Subcutaneous abdominal adipose tissue (tissue), 5 donors: Measurements from ENCODE around the gene PKP2.
"Not testable (repeated sequence)": the region's sequence is repeated elsewhere in the genome, so short reads cannot be mapped to it uniquely, and the experiment has no call there.

Experiments used
- H3K27ac ChIP-seq: one replicate; pipeline ENCODE4 v1.7.0; 2013; ENCODE audit warnings: low read depth, mild to moderate bottlenecking, inconsistent platforms, low read length, moderate library complexity
- H3K27me3 ChIP-seq, 5 donors: one replicate each; pipeline ENCODE4 v1.7.0; 2013; ENCODE audit warnings: low read length in 5 of 5, inconsistent platforms in 1 of 5; ENCODE audit not compliant: control insufficient read depth in 5 of 5, insufficient read depth in 4 of 5
- H3K36me3 ChIP-seq, 5 donors: one replicate each; pipeline ENCODE4 v1.7.0; 2013; ENCODE audit warnings: low read length in 5 of 5; ENCODE audit not compliant: control insufficient read depth in 5 of 5, insufficient read depth in 5 of 5
- H3K4me1 ChIP-seq, 5 donors: one replicate each; pipeline ENCODE4 v1.7.0; 2013; ENCODE audit warnings: low read length in 5 of 5, mild to moderate bottlenecking in 3 of 5, moderate library complexity in 1 of 5; ENCODE audit not compliant: control insufficient read depth in 5 of 5, insufficient read depth in 5 of 5
- H3K4me3 ChIP-seq, 5 donors: one replicate each; pipeline ENCODE4 v1.7.0; 2013; ENCODE audit warnings: low read length in 5 of 5, low read depth in 1 of 5
- H3K9ac ChIP-seq, 5 donors: one replicate each; pipeline ENCODE4 v1.7.0; 2013; ENCODE audit warnings: low read length in 5 of 5, mild to moderate bottlenecking in 4 of 5, moderate library complexity in 3 of 5
- H3K9me3 ChIP-seq, 5 donors: one replicate each; pipeline ENCODE4 v1.7.0; 2013; ENCODE audit warnings: low read length in 5 of 5; ENCODE audit not compliant: control insufficient read depth in 5 of 5
- donor health status: healthy.
- donor health status: healthy.
- donor health status: healthy.
- donor health status: healthy.
- donor health status: healthy.

PKP2 gene

GRCh38 chr12:32870716-32871115, 25.9 kb downstream of the PKP2 start:
- Histone ChIP-seq H3K4me3 (no peak overlapping the region), H3K27ac (no peak overlapping the region), H3K4me1 (no peaks in the 10 kb centered on the region)

GRCh38 chr12:32868885-32869284, 27.7 kb downstream of the PKP2 start:
- no peak overlapping the region for H3K9ac ChIP-seq
- H3K9me3 ChIP-seq = no peaks in the 10 kb centered on the region
- H3K27ac ChIP-seq = no peak overlapping the region
- no peak overlapping the region for H3K4me3 ChIP-seq
- H3K4me1 ChIP-seq = no peaks in the 10 kb centered on the region
- no peaks in the 10 kb centered on the region for H3K36me3 ChIP-seq
- H3K27me3 ChIP-seq = no peaks in the 10 kb centered on the region

More at GRCh38 chr12:32870716-32871115, 25.9 kb downstream of the PKP2 start:
- Histone ChIP-seq H3K27me3 (no peaks in the 10 kb centered on the region), H3K36me3 (no peaks in the 10 kb centered on the region), H3K9me3 (no peaks in the 10 kb centered on the region), H3K9ac (no peak overlapping the region)

GRCh38 chr12:32864731-32865130, 31.8 kb downstream of the PKP2 start:
- Histone ChIP-seq H3K27ac (no peak overlapping the region), H3K36me3 (no peaks in the 10 kb centered on the region), H3K27me3 (no peaks in the 10 kb centered on the region), H3K4me3 (no peak overlapping the region), H3K9ac (no peak overlapping the region), H3K4me1 (no peaks in the 10 kb centered on the region), H3K9me3 (no peaks in the 10 kb centered on the region)

- Histone ChIP-seq H3K9me3 (no peaks in the 10 kb centered on the region), H3K27me3 (no peaks in the 10 kb centered on the region), H3K9ac (no peak overlapping the region), H3K4me3 (no peak overlapping the region), H3K4me1 (no peaks in the 10 kb centered on the region), H3K36me3 (no peaks in the 10 kb centered on the region), H3K27ac (no peak overlapping the region)
Observed at GRCh38 chr12:32863128-32863527, 33.4 kb downstream of the PKP2 start.

- H3K9me3 ChIP-seq, H3K4me1 ChIP-seq, H3K27me3 ChIP-seq, H3K27ac ChIP-seq, H3K4me3 ChIP-seq, H3K36me3 ChIP-seq, H3K9ac ChIP-seq: not testable (repeated sequence)
Observed at GRCh38 chr12:32861658-32862057, 34.9 kb downstream of the PKP2 start.

- Histone ChIP-seq H3K4me3 (no peak overlapping the region), H3K9me3 (no peaks in the 10 kb centered on the region), H3K27ac (no peak overlapping the region), H3K36me3 (no peaks in the 10 kb centered on the region), H3K4me1 (no peaks in the 10 kb centered on the region), H3K27me3 (no peaks in the 10 kb centered on the region), H3K9ac (no peak overlapping the region)
Observed at GRCh38 chr12:32860192-32860591, 36.4 kb downstream of the PKP2 start.

GRCh38 chr12:32859389-32859788, 37.2 kb downstream of the PKP2 start:
- H3K36me3 ChIP-seq = no peaks in the 10 kb centered on the region
- H3K27me3 ChIP-seq = no peaks in the 10 kb centered on the region
- H3K4me3 ChIP-seq = no peak overlapping the region
- H3K9me3 ChIP-seq = no peaks in the 10 kb centered on the region
- no peak overlapping the region for H3K9ac ChIP-seq
- no peak overlapping the region for H3K27ac ChIP-seq
- no peaks in the 10 kb centered on the region for H3K4me1 ChIP-seq

- no peaks in the 10 kb centered on the region for H3K4me1 ChIP-seq
- no peaks in the 10 kb centered on the region for H3K36me3 ChIP-seq
- H3K27me3 ChIP-seq = no peaks in the 10 kb centered on the region
- H3K9ac ChIP-seq = no peak overlapping the region
- no peaks in the 10 kb centered on the region for H3K9me3 ChIP-seq
- no peak overlapping the region for H3K4me3 ChIP-seq
- no peak overlapping the region for H3K27ac ChIP-seq
Observed at GRCh38 chr12:32854716-32855115, 41.9 kb downstream of the PKP2 start.

GRCh38 chr12:32854097-32854496, 42.5 kb downstream of the PKP2 start:
- no peak overlapping the region for H3K9ac ChIP-seq
- H3K4me1 ChIP-seq = no peaks in the 10 kb centered on the region
- H3K36me3 ChIP-seq = no peaks in the 10 kb centered on the region
- no peak overlapping the region for H3K27ac ChIP-seq
- H3K4me3 ChIP-seq = no peak overlapping the region
- no peaks in the 10 kb centered on the region for H3K9me3 ChIP-seq
- H3K27me3 ChIP-seq = no peaks in the 10 kb centered on the region

- H3K9ac ChIP-seq = no peak overlapping the region
- no peaks in the 10 kb centered on the region for H3K36me3 ChIP-seq
- no peak overlapping the region for H3K27ac ChIP-seq
- no peaks in the 10 kb centered on the region for H3K27me3 ChIP-seq
- peaks cover 0 to 8% (median 0%) of the 10 kb centered on the region in 5 donors for H3K4me1 ChIP-seq
- H3K4me3 ChIP-seq = no peak overlapping the region
- no peaks in the 10 kb centered on the region for H3K9me3 ChIP-seq
Observed at GRCh38 chr12:32847287-32847686, 49.3 kb downstream of the PKP2 start.

- no peaks in the 10 kb centered on the region for H3K36me3 ChIP-seq
- H3K27me3 ChIP-seq = no peaks in the 10 kb centered on the region
- H3K9ac ChIP-seq = no peak overlapping the region
- H3K27ac ChIP-seq = no peak overlapping the region
- H3K4me1 ChIP-seq = peaks cover 0 to 8% (median 0%) of the 10 kb centered on the region in 5 donors
- no peaks in the 10 kb centered on the region for H3K9me3 ChIP-seq
- H3K4me3 ChIP-seq = no peak overlapping the region
Observed at GRCh38 chr12:32846053-32846452, 50.5 kb downstream of the PKP2 start.
